ENCODE data around the gene PTPN18.

The PTPN18 gene

DNA sequence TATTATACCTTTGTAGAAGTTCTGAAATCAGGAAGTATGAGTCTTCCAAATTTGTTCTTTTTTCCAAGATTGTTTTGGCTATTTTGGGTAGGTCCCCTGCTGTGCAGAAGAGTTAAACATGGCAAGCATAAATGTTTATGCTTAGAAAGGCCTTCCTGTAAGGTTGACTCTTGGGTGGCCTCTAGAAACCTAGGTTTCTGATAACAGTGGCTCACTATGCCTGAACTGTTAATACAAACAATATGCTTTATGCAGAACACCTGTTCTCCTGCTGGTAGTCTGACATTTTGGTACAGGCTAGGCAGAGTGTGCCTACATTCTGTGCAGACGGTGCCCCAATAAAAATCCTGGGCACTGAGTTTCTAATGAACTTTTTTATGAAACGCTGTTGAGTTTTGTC, 10.1 kb downstream of the PTPN18 start:
- DNase-seq, result no peak

DNA sequence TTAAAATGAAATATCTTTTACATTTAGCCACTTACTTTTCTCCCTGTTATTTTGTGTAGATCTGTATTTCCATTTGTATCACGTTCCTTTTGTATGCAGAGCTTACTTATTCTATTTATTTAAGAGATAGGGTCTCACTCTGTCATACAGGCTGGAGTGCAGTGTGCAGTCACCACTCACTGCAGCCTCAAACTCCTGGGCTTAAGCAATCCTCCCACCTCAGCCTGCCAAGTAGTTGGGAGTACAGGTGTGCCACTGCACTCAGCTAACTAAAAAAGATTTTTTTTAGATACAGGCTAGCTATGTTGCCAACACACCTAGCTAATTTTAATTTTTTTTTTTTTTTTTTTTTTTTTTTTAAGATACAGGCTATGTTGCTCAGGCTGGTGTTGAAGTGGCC, 10.9 kb downstream of the PTPN18 start:
- DNase-seq, result no peak

DNA sequence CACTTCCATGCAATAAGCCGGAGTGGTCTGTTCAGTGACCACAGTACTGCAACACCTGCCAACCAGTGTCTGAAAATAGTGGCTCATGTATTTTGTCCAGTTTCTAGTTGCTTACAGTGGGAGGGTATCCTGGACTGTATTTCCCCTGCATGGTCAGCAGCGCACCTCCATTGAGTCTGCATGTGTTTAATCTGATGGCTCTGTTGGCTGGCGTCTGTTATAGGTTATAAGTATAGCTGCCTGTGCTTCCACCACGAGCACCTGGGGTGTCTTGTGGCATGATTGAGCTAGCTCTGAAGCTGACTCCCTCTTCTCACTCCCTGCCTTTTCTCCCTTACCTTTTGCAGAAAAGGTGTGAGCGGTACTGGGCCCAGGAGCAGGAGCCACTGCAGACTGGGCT, 12.9 kb downstream of the PTPN18 start:
- DNase-seq, result no peak

DNA sequence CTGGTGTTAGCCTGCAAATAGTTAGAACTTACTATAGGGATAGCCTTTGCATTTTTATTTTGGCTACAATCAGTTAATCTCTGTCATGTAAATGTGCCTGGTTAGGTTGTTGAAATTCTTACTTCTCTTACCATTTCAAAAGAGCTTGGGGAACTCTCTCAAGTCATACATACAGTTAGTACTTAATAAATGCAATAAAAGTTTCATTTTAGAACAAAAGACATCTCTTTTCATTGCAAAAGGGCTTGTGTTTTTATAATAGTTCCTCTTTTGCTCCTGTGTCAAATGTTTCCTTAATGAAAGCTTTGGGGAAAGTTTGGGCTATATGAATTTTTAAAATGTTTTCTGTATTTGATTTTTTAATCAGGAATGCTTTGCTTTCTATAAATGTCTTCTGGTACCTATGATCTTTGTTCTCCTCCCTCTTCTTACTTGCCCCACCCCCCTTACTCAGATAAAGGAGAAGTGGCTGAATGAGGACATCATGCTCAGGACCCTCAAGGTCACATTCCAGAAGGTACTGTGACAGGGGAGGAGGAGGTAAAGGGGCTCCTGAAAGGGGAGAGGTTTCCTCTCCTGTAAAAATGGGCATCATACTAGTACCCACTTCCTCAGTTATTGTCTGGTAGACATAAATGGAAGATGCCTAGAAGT, 13.6 kb downstream of the PTPN18 start:
- no peak for DNase-seq

DNA sequence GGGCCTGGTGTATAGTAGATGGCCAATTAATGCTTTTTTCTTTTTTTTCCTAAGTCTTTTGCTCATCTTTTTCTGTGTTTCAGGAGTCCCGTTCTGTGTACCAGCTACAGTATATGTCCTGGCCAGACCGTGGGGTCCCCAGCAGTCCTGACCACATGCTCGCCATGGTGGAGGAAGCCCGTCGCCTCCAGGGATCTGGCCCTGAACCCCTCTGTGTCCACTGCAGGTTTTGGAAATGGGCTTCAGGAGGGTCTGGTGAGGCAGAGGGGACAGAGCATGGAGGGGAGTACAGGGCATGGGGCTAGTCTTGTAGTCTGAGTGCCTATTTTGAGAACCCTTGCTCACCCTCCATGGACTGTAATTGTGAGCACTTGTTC, 14.1 kb downstream of the PTPN18 start:
- no peak for DNase-seq

DNA sequence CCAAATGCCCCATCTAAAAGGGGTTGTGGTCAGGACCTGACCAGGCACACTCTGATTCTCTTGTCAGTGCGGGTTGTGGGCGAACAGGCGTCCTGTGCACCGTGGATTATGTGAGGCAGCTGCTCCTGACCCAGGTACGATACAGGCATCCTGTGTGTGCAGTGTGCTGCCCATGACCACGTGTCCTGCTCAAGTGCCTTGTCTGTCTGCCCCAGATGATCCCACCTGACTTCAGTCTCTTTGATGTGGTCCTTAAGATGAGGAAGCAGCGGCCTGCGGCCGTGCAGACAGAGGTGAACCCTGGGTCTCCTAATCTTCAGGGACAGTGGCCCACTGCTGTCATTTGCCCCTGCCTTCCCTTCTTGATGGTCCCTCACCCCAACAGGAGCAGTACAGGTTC, 14.6 kb downstream of the PTPN18 start:
- no peak for DNase-seq

DNA sequence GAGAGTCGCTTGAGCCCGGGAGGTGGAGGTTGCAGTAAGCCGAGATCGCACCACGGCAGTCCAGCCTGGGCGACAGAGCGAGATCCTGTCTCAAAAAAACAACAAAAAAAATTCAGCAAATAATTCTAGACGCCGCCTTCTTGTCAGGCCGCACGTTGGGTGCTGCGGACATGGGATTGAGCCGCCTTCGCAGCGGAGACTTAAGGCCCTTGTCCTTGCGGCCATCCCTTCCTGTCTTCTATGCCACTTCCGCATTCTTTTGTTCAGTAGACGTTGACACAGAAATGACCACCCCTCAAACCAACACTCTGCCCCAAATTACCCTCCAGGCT, 15.8 kb downstream of the PTPN18 start:
- peak; percentile 81 for DNase-seq

DNA sequence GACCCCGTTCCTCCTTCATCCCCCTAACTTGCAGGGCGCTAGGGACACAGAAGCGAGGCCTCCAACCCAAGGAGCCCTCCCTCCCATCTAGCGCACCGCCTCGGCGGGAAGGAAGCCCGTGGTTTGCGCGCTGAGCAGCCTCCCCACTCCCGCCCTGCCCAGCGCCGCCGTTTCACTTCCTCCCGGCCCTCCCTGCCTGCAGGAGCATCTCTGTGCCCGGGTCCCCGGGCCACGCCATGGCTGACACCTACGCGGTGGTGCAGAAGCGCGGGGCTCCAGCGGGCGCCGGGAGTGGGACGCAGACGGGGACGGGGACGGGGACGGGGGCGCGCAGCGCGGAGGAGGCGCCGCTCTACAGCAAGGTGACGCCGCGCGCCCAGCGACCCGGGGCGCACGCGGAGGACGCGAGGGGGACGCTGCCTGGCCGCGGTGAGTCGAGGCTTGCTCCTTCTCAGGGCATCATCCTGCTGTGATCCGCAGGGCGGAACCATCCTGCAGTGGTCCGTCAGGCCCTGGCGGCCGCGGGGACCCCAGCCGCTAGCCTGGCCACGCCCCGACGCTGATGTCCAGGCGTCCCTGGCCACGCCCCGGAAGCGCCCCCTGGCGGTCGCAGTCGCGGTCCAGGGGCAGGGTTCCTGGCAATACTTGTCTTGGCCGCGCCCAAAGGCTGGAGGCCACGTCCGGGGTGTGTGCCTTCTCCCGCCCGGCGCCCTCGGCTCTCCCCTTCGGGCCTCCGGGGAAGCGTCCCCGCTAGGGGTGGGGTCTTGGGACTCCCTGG, 16.4 kb downstream of the PTPN18 start:
- DNase-seq, result peak; percentile 94

DNA sequence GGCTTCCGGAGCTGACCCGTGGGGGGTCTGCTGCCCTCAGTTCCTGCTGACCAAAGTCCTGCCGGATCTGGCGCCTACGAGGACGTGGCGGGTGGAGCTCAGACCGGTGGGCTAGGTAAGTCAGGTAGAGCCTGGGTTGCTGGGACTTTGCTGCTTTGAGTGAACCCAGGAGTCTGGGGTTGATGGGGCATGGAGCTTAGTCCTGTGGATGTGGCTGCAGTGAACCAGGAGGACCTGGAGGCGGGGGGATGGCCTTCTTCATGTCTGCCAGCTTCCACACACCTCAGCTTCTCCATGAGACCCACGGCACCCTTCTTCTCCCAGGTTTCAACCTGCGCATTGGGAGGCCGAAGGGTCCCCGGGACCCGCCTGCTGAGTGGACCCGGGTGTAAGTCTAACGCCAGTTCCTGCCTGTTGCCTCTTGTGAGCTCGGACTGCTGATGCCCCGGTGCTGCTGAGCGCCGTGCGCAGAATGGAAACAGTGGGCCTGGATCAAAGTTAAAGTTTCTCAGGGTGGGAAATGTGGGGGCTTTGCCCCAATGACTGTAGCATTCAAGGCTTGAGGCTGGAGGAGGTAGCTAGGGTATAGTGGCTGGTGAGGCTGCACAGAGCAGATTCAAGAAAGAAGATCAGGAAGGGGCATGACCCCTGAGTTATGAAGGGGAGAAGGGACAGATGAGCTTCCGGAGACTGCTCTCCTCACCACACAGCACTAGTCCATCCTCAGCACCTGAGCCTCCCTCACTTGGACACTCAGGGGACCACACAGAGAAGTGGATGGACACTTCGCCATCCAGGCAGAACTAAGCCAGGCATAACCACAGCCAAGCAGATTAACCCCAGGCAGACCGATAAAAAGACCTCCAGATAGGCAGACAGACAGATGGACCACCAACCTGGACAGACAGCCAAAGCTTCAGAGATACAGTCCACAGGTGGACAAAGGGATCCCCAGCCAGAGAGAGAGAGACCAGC, 17.3 kb downstream of the PTPN18 start:
- DNase-seq, result no peak

DNA sequence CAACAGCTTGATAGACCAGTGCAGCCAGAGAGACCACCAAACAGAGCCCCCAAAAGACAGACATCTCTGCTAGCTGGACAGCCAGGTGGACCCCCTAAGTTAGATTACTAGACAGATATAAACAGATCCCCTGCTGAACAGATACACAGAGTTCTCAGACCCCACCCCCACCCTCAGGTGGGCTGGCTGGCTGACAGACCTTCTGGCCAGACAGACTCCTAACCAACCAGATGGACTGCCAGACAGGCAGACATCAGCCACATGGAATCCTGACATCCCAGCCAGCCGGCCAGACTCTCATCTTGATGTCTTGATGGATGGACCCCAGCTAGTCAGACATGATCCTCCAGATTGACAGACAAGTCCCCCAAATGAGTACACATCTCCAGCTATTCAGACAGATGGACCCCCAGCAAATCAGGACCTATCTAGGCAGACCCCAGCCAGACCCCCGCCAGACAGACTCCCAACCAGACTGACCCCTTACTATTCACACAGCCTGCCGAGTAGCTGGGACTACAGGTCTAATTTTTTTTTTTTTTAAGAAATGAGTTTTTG, 18.0 kb downstream of the PTPN18 start:
- no peak for DNase-seq

DNA sequence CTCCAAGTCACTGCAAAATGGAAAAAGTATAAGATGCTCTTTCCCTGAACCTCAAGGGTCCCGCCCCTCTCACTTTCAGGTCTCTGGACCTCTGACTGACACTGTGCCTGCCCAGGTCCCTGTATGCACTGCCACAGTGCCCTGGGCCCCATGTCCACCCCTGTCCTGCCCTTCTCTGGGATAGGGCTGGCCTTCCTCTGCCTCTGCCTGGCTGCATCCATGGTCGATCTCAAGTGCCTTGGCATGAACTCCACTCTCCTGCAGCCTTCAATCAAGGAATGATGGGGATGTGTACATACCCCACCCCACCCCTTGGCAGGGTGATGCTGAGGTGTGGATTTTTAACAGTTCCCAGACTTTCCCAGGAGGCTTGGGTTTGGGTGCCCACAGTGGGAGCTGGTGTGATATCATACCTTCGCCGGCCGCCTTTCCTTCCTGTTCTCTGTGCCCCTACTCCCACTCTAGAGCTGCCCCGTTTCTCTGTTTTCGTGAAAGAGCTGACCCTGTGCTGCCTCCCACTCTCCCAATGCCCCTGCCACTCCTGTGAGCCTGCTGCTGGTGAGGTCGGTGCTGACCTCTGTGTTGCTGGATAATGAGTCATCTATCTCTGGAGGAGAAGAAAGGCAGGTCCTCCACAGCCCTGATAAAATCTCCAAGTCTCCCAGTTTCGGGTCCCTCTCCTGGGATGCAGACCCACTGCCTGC, 18.9 kb downstream of the PTPN18 start:
- no peak for DNase-seq

DNA sequence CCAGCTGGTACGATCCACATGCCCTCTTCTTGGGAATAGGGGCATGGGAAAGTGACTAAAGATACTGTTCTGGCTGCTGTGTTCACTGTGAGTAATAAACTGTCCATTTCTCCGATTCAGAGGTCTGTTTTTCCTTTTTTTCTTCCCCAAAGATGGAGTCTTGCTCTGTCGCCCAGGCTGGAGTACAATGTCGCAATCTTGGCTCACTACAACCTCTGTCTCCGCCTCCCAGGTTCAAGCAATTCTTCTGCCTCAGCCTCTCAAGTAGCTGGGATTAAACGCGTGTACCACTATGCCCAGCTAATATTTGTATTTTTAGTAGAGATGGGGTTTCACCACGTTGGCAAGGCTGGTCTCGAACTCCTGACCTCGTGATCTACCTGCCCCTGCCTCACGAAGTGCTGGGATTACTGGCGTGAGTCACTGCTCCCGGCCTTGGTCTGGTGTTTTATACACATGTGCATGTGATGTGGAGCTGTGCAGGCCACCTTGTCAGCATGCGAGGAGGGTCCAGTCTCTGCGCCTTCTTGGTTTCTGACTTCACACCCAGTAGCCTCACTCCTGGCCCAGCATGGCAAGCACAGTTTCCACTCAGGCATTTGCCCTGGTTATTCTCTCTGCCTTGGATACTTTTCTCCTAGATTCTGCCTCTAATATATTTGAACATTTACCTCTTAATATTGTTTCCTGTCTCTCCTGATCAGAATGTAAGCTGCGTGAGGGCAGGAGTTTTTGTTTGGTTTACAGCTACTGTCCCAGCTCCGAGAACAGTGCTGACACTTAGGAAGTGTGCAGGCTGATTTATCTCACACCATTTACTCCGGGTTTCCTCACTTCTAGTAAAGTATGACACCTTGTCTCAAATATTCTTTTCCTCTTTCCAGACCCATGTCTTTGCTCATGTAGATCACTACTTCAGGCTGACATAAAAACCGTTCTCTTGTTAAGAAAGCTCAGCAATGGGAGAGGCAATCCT, 19.7 kb downstream of the PTPN18 start:
- DNase-seq, result no peak

DNA sequence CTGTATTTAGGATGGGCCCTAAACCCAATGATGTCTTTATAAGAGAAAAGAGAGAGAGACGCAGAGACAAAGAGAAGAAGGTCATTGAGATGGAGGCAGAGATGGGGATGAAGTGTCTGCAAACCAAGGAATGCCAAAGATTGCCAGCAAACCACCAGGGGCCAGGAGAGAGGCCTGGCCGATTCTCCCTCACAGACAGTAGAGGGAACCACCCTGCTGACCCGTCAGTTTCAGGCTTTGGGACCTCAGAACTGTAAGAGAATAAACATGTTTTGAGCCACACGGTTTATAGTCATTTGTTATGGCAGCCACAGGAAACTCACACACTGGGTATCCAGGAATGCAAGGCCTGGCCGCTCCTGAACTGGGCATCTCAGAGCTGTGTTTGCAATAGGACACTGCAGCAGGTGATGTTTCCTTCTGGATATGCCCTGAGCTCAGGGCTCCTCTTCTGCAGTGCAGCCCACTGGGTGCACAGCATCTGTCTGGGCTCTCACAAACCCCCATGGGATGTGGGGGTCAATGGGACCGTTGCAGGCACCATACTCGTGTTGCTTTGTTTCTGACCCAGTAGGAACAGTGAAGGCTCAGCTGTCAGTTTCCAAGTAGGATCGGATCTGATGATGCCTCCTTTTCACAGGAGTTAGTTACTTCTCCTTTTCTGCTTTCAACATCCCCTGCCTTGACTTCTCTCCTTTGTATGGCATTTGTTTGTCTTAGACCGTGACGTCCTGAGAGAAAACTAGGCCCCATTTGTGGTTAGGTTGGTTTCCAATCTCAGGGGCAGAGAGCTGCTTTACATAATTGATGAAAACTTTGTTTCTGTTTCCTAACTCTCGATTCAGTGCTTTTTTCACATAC, 20.8 kb downstream of the PTPN18 start:
- no peak for DNase-seq

DNA sequence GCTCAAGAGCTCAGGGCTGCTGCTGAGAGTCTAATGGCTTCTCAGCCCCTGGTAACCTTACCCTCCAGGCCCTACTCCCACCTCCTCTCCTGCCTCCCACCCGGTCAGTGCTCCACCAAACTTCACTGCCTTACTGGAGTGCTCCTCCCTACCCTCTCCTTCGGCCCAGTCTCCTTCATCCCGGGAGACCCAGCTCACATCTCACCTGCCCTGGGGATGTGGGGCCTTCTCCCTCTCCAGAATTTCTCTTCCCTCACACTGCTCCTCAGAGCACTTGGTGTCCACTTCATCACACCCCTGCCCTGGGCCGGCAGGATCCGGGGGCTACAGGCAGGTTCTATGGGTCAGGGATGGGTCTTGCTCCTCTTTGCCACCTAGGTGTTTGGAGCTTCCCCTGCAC, 21.6 kb downstream of the PTPN18 start:
- DNase-seq, result no peak

DNA sequence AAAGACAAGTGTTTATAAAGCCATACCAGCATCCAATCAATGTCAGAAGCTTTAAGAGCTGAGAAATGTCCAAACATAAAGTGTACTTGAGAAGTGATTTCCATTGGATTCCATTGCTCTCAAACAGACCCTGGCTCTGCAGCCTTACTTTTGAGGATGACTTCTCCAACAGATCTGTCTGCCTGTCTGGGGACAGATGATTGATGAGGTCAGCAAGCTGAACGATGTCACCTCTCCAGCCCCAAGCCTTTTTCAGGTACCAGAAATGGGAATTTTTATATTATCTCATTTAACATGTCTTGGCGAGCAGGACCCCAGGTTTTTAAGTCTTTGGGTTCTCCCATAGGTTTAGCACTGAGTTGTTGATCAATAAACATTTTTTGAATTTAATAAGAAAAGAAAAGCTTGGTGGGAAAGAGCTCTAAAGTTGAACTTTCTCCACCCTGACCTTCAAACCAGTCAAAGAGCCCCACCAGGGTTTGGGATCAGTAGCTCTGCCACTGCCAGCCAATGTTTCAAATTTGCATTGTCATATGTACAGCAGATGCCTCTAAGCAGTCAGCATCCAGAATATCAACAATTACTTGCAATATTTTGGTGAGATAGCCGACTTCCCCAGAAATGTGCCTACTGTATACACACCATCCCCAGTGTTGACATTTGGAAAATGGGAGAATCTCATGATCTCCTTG, 22.5 kb downstream of the PTPN18 start:
- no peak for DNase-seq

DNA sequence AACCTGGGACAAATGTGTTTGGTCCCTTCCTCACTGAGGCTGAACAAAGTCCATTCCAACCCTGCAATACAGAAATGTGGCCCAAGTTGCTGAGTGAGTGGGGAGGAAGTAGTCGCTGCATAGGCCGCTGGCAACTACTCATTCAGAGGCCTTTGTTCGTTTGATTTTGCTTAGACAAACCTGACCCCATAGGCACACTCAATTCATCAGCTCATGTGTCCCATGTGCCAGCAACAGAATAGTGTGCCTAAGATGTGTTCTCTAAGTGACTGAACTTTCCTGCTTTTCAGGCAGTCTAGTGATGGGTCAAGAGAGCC, 23.0 kb downstream of the PTPN18 start:
- DNase-seq, result no peak

DNA sequence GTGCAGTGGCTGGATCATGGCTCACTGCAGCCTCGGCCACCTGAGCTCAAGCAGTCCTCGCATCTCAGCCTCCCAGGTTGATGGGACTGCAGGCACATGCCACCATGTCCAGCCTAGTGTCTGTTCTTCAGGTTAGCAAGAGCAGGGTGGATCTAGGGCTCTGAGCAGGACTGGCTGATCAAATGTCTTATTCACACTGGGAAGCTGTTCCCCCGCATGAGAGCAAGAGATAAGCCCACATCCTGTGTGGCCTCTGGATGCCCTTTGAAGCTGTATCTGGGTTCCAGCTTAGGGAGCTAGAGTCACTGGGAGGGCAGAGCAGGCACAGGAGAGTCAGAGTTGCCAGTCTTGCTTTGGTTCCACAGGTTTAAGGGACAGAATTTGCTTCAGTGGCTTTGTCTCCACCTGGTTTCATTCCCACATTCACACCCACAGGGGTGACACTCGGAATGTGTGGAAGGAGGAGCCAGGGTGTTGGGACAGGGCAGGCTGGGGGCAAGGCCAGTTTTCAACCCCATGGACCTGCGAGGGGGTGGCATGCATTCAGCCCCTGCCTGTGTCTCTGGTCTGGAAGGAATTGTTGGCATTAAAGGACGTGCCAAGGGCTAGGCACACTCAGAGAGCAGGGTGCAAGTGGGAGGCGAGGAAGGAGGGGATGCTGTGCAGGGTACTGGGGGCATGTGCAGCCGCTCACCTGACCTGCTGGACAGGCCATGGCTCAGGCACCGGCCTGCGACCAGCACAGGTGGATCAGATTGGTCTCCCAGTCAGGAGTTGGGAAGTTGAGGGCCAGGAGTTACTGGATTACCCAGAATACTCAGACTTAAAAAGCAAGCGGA, 24.5 kb downstream of the PTPN18 start:
- DNase-seq, result no peak

DNA sequence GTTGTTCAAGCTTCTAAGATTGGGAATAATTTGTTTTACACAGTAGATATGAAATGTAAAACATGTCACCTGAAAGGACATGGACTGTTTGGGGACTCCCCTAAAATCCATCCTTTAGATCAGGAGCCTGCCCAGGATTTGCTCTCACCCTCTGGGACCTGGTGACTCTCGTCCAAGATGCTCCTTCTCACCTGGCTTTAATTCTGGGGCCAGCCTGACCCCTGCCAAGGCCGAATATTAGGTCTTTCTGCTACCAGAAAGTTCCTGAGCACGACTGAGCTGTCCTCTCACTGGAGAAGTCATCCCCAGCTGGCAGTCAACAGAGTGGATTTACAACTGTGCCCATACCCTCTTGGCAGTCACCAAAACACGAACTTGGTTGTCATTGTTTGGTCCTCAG, 25.3 kb downstream of the PTPN18 start:
- no peak for DNase-seq

DNA sequence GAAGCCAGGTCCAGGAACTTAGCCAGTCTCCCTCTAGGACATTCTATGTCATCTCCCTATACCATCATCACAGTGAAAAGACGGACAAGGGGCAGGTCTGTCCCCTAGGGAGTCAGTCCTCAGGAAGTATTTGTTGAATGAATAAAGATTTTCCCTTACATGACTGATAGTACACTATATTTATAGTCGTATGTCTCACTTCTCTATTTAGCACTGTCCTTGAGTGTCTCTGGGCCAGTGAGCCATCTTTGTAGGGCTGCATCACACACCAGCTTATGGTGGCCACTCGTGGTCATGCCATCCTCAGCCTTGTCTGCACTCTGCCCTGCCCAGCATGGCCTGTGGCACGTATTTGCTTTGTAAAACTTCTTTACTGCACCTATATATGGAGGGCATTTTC, 25.8 kb downstream of the PTPN18 start:
- no peak for DNase-seq
